ENCODE data around the gene PSMB7. TPM values are rescaled to one million over a fixed set of nuclear protein-coding genes. Genes with fewer than 3 reads are reported as not detected.

PSMB7 gene
- total RNA-seq, 2 donors from 2014 or later, result 150 to 158 TPM

DNA sequence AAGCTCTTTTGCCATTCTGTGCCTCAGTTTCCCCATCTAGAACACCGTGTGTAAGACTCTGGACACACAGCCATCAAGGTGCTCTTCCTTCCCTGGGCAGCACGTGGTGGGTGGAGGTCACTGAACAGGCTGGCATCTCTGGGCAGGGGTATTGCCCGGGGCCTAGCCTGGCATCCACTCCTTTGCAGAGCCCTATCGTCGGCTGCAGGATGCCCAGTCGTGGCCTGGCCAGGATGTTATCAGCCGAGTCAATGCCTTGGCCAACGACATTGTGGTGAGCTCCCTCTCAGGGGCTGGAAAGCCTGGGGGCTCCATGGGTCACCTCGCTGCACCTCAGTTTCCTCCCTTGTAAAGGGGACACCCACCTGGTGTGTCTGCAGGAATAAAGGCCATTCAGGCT lies 39.1 kb upstream of the PSMB7 start:
- intact Hi-C loops (cut with DNase I), result no loop called here
- WGBS, result 93% methylated on average over 9 of the region's 9 CpGs
- Histone ChIP-seq H3K36me3 (no peaks in the 10 kb centered on the region), H3K4me1 (replicated peaks) (no peaks in the 10 kb centered on the region), H3K27ac (no peak overlapping the region), H3K4me3 (no peak overlapping the region), H3K9me3 (no peaks in the 10 kb centered on the region), H3K27me3 (replicated peaks; ENCODE audit: insufficient read depth) (peaks cover 15% of the 10 kb centered on the region)
- DNase-seq (ENCODE audit: low spot score), result no peak
- TF ChIP-seq POLR2AphosphoS5 (IDR thresholded peaks at IDR 0.05) (no peak), POLR2A (IDR thresholded peaks at IDR 0.05) (no peak)
- TF ChIP-seq, protein P1, sequence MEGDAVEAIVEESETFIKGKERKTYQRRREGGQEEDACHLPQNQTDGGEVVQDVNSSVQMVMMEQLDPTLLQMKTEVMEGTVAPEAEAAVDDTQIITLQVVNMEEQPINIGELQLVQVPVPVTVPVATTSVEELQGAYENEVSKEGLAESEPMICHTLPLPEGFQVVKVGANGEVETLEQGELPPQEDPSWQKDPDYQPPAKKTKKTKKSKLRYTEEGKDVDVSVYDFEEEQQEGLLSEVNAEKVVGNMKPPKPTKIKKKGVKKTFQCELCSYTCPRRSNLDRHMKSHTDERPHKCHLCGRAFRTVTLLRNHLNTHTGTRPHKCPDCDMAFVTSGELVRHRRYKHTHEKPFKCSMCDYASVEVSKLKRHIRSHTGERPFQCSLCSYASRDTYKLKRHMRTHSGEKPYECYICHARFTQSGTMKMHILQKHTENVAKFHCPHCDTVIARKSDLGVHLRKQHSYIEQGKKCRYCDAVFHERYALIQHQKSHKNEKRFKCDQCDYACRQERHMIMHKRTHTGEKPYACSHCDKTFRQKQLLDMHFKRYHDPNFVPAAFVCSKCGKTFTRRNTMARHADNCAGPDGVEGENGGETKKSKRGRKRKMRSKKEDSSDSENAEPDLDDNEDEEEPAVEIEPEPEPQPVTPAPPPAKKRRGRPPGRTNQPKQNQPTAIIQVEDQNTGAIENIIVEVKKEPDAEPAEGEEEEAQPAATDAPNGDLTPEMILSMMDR (IDR thresholded peaks at IDR 0.05), result no peak

DNA sequence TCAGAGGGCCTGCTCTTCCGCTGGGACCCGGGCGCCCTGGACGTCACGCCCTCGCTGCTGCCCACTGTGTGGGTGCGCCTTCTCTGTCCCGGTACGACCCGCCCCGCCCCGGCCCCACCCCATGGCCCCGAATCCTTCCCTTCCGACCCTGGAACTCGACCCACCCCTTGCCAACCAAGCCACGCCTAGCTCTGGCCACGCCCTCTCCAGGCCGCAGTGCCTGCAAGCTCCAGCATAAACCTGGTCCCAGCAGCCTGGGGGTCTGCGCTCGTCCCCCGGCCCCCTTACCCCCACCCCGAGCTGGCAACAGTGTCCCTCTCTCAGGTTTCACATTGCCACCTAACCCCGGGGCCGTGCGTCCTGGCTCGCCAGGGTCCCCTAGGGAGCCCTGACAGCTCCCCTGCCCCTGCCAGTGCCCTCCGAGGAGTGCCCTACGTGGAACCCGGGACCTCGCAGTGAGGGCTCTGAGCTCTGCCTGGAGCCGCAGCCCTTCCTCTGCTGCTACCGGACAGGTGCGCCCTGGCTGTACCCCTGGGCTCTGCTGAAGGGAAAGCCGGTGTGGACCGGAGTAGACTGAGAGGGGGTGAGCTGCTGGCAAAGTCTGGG lies 38.4 kb upstream of the PSMB7 start:
- intact Hi-C loops (cut with DNase I), result no loop called here
- WGBS, result 43% methylated on average over 23 of the region's 35 CpGs

DNA sequence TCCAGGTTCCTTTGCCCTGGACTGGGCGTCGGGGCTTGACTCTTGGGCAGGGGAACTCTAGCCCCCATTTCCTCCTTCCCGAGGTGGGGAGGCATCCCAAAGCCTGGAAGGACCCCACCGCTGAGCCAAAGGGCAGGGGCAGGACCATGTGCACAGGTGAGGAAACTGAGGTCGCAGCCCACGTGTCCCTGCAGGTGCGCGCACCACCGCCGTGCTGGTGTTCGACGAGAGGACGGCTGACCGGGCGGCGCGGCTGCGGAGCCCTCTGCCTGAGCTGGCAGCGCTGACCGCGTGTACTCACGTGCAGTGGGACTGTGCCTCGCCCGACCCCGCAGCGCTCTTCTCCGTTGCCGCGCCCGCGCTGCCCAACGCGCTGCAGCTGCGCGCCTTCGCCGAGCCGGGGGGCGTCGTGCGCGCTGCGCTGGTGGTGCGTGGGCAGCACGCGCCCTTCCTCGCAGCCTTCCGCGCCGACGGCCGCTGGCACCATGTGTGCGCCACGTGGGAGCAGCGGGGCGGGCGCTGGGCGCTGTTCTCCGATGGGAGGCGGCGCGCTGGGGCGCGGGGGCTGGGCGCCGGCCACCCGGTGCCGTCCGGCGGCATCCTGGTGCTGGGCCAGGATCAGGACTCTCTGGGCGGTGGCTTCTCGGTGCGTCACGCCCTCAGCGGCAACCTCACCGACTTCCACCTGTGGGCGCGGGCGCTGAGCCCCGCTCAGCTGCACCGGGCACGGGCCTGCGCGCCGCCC lies 37.8 kb upstream of the PSMB7 start:
- H3K27ac ChIP-seq, result no peak overlapping the region
- intact Hi-C loops (cut with DNase I), result no loop called here
- 33% methylated on average over 35 of the region's 85 CpGs for WGBS
- no peaks in the 10 kb centered on the region for H3K36me3 ChIP-seq
- peaks cover 15% of the 10 kb centered on the region for H3K27me3 ChIP-seq (replicated peaks; ENCODE audit: insufficient read depth)
- H3K4me1 ChIP-seq (replicated peaks), result no peaks in the 10 kb centered on the region
- H3K9me3 ChIP-seq, result no peaks in the 10 kb centered on the region
- no peak overlapping the region for H3K4me3 ChIP-seq
- DNase-seq (ENCODE audit: low spot score), result no peak
- TF ChIP-seq POLR2AphosphoS5 (IDR thresholded peaks at IDR 0.05), result no peak

More for the DNA sequence above, 38.4 kb upstream of the PSMB7 start:
- no peak for DNase-seq (ENCODE audit: low spot score)
- no peaks in the 10 kb centered on the region for H3K9me3 ChIP-seq
- TF ChIP-seq, protein P1 (IDR thresholded peaks at IDR 0.05), result no peak
- TF ChIP-seq POLR2AphosphoS5 (IDR thresholded peaks at IDR 0.05), result no peak
- TF ChIP-seq POLR2A (IDR thresholded peaks at IDR 0.05), result no peak
- no peaks in the 10 kb centered on the region for H3K36me3 ChIP-seq
- no peaks in the 10 kb centered on the region for H3K4me1 ChIP-seq (replicated peaks)
- no peak overlapping the region for H3K27ac ChIP-seq
- peaks cover 15% of the 10 kb centered on the region for H3K27me3 ChIP-seq (replicated peaks; ENCODE audit: insufficient read depth)
- no peak overlapping the region for H3K4me3 ChIP-seq

DNA sequence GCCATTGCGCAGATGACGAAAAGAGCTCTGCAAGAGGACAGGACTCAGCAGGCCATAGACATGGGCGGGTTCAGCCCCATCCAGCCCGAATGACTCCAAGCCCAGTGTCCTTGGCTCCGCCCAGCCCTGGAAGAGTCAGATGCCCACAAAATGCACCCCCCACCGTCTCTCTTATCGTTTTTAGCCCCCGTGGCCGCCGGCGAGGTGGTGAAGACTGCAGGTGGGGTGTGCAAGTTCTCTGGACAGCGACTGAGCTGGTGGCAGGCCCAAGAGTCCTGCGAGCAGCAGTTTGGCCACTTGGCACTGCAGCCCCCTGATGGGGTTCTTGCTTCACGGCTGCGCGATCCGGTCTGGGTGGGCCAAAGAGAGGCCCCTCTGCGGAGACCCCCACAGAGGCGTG lies 37.1 kb upstream of the PSMB7 start:
- Histone ChIP-seq H3K9me3 (no peaks in the 10 kb centered on the region), H3K36me3 (no peaks in the 10 kb centered on the region), H3K4me3 (no peak overlapping the region), H3K27me3 (replicated peaks; ENCODE audit: insufficient read depth) (peaks cover 15% of the 10 kb centered on the region), H3K27ac (no peak overlapping the region), H3K4me1 (replicated peaks) (no peaks in the 10 kb centered on the region)
- intact Hi-C loops (cut with DNase I), result no loop called here
- 89% methylated on average over 19 of the region's 19 CpGs for WGBS
- no peak for DNase-seq (ENCODE audit: low spot score)
- TF ChIP-seq POLR2A (IDR thresholded peaks at IDR 0.05) (no peak), POLR2AphosphoS5 (IDR thresholded peaks at IDR 0.05) (no peak)
- TF ChIP-seq, protein P1 (IDR thresholded peaks at IDR 0.05), result no peak

GRCh38 chr9:124450931-124451661 lies 35.9 kb upstream of the PSMB7 start:
- DNase-seq (ENCODE audit: low spot score), result no peak
- no peaks in the 10 kb centered on the region for H3K9me3 ChIP-seq
- peak overlapping the region in 1 of 2 donors; percentile 8 for H3K4me3 ChIP-seq
- no peak overlapping the region for H3K27ac ChIP-seq
- 60% methylated on average over 16 of the region's 19 CpGs for WGBS
- no peak for TF ChIP-seq POLR2AphosphoS5 (IDR thresholded peaks at IDR 0.05)
- TF ChIP-seq, protein P1 (IDR thresholded peaks at IDR 0.05), result no peak
- TF ChIP-seq POLR2A (IDR thresholded peaks at IDR 0.05), result no peak
- no peaks in the 10 kb centered on the region for H3K4me1 ChIP-seq (replicated peaks)
- no peaks in the 10 kb centered on the region for H3K36me3 ChIP-seq
- intact Hi-C loops (cut with DNase I), result no loop called here
- peaks cover 15% of the 10 kb centered on the region for H3K27me3 ChIP-seq (replicated peaks; ENCODE audit: insufficient read depth)
